Iris pigment epithelial cell (primary cell): ENCODE measurements around the gene NEB.
"Not testable (repeated sequence)": the region's sequence is repeated elsewhere in the genome, so short reads cannot be mapped to it uniquely, and the experiment has no call there.

Experiments
- DNase-seq: peaks from one replicate; pipeline ENCODE4 v3.0.0-alpha.2; 2011; ENCODE audit warnings: low read depth

Gene NEB

GRCh38 chr2:151651274-151651673, 83.0 kb downstream of the NEB start:
- DNase-seq: no peak

GRCh38 chr2:151650456-151650855, 83.8 kb downstream of the NEB start:
- DNase-seq: no peak

- no peak for DNase-seq
Observed at GRCh38 chr2:151649966-151650365, 84.3 kb downstream of the NEB start.

- no peak for DNase-seq
Observed at GRCh38 chr2:151649400-151649799, 84.9 kb downstream of the NEB start.

GRCh38 chr2:151646512-151646911, 87.8 kb downstream of the NEB start:
- DNase-seq: not testable (repeated sequence)

- no peak for DNase-seq
Observed at GRCh38 chr2:151644580-151644979, 89.7 kb downstream of the NEB start.

- DNase-seq: not testable (repeated sequence)
Observed at GRCh38 chr2:151641895-151642294, 92.4 kb downstream of the NEB start.

- DNase-seq: no peak
Observed at GRCh38 chr2:151640087-151640486, 94.2 kb downstream of the NEB start.

- no peak for DNase-seq
Observed at GRCh38 chr2:151638990-151639389, 95.3 kb downstream of the NEB start.

GRCh38 chr2:151638191-151638933, 95.9 kb downstream of the NEB start:
- peak; percentile 21 for DNase-seq

GRCh38 chr2:151637271-151637781, 97.0 kb downstream of the NEB start:
- DNase-seq: no peak

GRCh38 chr2:151634736-151635467, 99.4 kb downstream of the NEB start:
- DNase-seq: peak; percentile 27

GRCh38 chr2:151632993-151633565, 101.2 kb downstream of the NEB start:
- peak; percentile 22 for DNase-seq

GRCh38 chr2:151630372-151630771, 103.9 kb downstream of the NEB start:
- DNase-seq: no peak

- DNase-seq: no peak
Observed at GRCh38 chr2:151627353-151627752, 106.9 kb downstream of the NEB start.

- DNase-seq: no peak
Observed at GRCh38 chr2:151624271-151624670, 110.0 kb downstream of the NEB start.

- no peak for DNase-seq
Observed at GRCh38 chr2:151623631-151624030, 110.6 kb downstream of the NEB start.

- DNase-seq: no peak
Observed at GRCh38 chr2:151620761-151621160, 113.5 kb downstream of the NEB start.

GRCh38 chr2:151619337-151619989, 114.8 kb downstream of the NEB start:
- peak; percentile 61 for DNase-seq

GRCh38 chr2:151616760-151617339, 117.4 kb downstream of the NEB start:
- peak; percentile 27 for DNase-seq

GRCh38 chr2:151614606-151615306, 119.5 kb downstream of the NEB start:
- DNase-seq: no peak
